GM21423 (cell line): ENCODE results near the gene COL18A1.

Experiments used
- ATAC-seq: cut with Tn5 transposase; IDR thresholded peaks from one replicate; pipeline ENCODE4 v1.9.1; 2021; ENCODE audit warnings: mild to moderate bottlenecking, moderate library complexity; ENCODE audit not compliant: unreplicated experiment

Gene COL18A1

DNA sequence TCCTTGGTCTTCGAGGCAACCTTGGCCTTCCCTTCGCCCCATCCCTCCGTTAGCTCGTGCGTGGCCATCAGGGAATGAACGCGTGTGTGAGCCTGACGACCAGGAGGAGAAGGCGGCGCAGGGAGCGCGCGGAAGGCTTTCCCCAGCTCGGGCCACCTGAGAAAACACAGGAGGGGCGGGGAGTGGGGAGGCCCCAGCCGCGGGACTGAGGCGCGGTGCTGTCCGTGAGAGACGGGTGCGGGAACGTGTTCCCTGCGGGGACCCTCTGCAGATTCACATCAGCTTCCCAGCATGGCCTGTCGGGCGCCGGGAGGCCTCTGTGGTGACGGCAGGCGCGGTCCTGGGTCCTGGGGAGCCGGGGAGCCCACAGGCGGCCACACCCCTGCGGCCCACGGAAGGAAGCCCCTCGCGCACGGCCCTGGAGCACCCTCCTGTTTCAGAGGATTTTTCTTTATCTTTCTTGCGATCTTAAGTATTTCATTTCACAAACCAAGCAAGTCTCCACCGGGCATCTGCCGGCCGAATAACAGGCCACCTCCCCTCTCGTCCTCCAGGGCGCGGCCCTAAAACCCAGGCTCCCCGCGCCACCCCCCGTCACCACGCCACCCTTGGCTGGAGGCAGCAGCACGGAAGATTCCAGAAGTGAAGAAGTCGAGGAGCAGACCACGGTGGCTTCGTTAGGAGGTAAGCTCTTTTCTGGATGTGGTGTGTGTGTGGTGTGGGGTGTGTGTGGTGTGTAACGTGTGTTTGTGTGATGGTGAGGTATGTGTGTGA, 71.0 kb downstream of the COL18A1 start:
- no peak for ATAC-seq

DNA sequence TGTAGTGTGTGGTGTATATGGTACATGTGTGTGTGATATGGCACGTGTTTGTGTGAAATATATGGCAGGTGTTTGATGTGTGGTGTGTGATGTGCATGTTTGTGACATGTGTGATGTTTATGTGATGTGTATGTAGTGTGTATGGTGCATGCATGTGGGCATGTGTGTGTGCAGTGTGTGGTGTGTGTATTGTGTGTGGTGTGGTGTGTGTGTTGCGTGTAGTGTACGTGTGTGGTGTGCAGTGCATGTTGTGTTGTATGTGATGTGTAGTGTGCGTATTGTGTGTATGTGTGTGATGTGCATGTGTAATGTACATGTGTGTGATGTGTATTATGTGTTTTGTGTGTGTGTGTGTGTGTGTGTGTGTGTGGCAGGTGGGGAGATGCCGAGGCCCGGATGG, 71.6 kb downstream of the COL18A1 start:
- no peak for ATAC-seq

DNA sequence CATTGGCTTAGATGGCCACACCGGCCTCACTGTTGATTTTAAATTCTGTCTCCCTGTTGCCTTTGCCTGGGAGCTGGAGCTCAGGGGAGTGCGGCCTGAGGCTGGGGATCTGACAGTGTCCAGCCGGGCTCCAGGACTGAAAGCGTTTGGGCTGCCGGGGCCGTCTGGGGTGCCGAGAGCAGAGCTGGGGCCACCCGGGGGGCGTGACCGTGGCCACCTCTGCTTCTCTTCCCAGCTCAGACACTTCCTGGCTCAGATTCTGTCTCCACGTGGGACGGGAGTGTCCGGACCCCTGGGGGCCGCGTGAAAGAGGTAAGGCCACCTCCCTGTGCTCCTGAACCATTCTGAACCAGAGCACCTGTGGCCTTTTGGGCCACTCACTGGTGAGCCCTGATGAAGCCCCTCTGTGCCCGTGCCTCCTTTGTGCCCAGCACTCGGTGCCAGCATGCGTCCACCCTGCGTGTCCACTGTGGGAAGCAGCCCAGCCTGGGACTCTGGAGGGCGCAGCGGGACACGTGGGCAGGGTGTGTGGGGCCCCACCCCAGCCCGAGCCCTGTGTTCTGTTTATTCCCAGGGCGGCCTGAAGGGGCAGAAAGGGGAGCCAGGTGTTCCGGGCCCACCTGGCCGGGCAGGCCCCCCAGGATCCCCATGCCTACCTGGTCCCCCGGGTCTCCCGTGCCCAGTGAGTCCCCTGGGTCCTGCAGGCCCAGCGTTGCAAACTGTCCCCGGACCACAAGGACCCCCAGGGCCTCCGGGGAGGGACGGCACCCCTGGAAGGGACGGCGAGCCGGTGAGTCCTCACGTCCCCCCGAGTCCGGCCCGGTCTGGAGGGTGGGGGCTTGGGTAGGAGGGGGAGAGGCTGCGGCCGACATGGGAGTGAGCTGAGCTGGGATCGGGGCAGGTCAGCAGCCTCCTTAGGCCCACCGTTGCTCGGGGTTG, 72.5 kb downstream of the COL18A1 start:
- ATAC-seq = no peak

DNA sequence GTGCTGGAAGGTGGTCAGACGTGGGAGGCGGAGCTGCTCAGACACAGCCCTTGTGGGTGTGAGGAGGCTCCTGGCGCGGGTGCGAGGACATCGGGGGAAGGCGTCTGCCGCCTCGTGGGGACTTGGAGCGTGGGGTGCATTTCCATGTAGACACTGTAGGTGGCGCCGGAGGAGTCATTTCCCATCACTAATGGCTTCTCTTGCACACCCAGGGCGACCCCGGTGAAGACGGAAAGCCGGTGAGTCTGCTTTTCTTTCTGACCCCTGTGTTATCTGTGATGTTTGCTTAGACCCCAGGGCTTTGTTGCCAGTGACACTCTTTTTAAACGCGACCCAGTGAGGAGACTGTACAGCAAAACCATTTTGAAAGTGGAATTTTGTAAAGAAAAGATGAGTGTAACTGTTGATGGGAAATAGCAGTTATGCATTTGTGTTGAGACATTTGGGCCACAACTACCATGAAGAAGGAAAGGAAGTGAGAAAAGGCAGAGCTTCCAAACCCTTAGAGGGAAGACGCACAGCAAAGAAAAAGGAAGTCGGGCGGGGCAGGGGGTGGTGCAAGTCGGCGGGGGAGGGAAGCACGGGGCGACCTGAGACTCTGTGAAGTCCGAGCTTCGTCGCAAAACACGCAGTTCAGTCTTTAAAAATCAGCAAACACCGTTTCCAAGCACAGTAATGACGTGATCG, 73.3 kb downstream of the COL18A1 start:
- no peak for ATAC-seq

DNA sequence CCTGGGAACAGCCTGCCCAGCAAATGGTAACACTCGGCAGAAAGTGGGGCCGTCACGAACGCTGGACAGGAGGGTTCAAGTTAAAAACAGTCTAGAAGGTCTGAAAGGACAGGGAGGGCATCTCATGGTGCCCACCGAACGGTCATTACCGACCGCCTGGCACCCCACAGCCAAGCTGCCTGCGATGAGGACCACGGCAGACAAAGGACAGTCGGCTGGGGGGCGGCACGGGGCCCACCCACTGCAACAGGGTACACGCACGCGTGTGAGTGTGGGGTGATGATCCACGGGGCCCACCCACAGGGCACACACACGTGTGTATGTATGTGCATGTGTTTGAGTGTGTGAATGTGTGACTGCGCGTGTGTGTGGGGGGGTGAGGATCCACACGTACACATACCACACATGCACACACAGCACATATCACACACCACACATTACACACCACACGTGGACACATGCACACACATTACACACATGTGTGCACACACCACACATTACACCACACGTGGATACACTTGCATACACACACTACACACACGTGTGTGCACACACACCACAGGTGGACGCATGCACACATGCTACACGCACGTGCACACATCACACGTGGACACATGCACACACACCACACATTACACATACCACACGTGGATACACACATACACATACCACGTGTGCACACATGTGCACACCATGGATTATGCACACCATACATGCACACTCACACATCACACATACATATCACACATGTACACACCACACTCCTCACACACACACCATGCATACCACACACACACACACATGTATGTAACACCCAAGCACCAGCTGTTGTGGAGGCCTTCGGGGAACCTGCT, 74.1 kb downstream of the COL18A1 start:
- ATAC-seq = no peak

DNA sequence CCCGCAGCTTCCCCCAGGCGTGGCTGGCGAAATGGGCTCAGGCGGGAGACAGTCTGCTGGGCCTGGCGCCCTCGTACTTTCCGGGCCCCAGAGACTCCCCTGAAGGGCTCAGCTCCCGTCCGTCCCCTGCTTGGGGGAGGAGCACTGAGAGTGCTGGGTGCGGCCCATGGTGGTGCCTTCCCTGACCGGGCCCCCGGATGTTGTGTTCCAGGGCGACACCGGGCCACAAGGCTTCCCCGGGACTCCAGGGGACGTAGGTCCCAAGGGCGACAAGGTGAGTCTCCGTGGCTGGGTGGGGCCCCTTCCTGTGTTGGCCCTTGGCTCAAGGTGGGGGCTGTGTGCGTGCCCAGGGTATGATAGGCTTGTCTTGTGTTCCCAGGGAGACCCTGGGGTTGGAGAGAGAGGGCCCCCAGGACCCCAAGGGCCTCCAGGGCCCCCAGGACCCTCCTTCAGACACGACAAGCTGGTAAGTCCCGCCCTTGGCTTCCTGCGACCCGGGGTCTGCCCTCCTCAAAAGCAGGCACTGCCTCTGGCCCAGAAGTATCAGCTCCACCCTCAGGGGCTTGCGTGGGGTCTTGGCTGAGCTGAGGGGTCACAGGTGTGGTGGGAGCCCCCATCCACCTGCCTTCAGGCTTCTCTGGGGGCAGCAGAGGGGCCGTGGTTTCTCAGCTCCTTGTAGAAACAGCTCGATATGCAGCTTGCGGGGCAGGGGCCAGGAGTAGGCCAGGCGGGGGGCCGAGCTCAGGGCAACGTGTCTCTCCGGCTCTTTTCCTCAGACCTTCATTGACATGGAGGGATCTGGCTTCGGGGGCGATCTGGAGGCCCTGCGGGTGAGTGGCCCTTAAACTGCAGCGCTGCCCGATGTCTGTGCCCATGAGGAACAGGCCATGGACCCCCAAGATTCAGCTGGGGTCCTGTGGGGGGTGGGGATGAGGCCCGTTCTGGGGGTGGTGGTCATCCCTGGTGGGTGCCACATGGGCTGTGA, 75.0 kb downstream of the COL18A1 start:
- ATAC-seq = no peak

DNA sequence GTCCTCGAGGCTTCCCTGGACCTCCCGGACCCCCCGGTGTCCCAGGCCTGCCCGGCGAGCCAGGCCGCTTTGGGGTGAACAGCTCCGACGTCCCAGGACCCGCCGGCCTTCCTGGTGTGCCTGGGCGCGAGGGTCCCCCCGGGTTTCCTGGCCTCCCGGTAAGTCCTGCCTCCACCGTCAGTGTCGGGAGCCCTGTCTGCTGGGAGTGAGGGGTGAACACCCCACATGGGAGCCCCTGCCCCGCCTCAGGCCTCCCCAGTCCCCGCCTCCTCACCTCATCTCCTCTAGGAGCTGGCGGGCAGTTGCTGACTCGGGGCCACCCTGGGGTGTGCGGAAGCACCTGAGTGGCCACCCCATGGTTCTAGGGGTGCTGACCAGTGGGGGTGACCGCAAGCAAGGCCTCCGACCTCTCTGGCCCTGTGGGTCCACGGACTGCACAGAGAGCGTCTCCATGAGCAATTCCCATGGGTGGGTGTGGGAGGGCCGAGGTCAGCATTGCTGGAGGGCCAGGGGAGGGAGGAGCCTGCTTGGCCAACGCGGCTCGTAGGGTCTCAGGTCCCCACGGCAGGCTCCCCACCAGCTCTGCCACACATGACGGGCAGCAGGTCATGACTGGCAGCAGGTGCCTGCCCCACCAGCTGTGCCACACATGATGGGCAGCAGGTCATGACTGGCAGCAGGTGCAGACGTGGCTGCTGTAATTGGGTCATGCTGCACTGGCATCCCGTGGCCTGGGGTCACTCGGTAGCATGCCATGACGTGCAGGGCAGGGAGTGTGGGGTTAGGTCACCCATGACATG, 75.9 kb downstream of the COL18A1 start:
- no peak for ATAC-seq

- no peak for ATAC-seq
Measured at GRCh38 chr21:45481566-45481965, 76.6 kb downstream of the COL18A1 start.

GRCh38 chr21:45481977-45482898, 77.3 kb downstream of the COL18A1 start:
- ATAC-seq = no peak

- no peak for ATAC-seq
Measured at GRCh38 chr21:45482899-45483821, 78.2 kb downstream of the COL18A1 start.

- ATAC-seq = no peak
Measured at GRCh38 chr21:45484318-45484717, 79.4 kb downstream of the COL18A1 start.

DNA sequence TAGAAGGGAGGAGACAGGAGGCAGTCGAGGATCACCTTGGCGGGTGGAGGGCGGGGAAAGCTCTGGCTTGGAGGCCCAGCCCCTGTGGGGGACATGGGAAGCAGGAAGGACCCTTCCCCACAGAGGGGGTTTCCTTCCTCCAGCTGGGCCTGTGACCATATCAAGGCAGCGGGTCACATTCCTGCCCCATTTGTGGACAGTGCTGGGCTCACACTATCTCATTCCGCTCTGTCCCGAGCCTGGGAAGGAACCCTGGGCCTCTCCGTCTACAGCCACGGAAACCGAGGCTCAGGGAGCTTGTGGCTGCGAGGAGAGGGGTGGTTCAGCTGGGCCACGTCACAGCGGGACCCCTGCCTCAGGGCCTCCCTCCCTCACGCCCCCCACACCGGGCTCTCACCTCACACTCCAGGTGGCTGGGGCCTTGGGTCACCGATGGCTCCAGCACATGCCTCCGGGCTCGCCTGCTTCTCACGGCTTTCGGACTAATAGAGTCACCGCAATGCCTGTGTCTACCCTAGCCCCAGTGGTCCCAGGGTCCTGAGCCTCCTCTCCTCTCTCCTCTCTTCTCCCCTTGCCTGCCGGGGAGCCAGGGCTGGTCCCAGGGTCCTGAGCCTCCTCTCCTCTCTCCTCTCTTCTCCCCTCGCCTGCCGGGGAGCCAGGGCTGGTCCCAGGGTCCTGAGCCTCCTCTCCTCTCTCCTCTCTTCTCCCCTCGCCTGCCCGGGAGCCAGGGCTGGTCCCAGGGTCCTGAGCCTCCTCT, 80.9 kb downstream of the COL18A1 start:
- ATAC-seq = no peak

- no peak for ATAC-seq
Measured at GRCh38 chr21:45486443-45487160, 81.6 kb downstream of the COL18A1 start.

DNA sequence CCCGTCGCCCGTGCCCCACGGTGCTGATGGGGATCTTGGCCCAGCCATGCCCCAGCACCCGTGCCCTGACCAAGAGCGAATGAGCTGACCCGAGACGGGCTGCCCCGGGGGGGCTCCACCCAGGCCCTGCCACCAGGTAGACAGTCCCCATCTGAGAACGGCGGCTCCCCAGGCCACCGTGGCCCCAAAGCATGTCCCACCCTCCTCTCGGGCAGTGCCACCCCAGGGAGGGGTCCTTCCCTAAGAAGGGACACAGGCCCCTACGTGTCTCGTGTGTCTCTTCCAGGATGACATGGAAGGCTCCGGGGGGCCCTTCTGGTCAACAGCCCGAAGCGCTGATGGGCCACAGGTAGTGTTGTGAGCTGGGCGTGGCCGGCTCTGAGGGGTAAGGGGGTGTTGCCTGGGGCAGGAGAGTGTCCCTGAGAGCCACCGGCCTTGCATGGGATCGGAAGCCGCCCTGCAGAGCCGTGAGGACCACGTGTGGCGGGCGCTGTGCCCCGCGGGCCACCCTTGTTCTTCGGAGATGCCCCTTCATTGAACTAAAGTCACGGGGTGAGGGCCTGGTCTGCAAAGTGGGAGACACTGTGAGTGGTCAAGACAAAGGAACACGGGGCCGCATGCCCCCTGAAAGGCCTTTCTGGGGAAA, 82.3 kb downstream of the COL18A1 start:
- ATAC-seq = no peak
